ENCODE data around the gene HSD17B8. TPM values are rescaled to one million over a fixed set of nuclear protein-coding genes. Genes with fewer than 3 reads are reported as not detected.
"Not testable (repeated sequence)": the region's sequence is repeated elsewhere in the genome, so short reads cannot be mapped to it uniquely, and the experiment has no call there.

HSD17B8 gene
- total RNA-seq, 1 experiment from 2014 or later: 4.2 TPM

DNA sequence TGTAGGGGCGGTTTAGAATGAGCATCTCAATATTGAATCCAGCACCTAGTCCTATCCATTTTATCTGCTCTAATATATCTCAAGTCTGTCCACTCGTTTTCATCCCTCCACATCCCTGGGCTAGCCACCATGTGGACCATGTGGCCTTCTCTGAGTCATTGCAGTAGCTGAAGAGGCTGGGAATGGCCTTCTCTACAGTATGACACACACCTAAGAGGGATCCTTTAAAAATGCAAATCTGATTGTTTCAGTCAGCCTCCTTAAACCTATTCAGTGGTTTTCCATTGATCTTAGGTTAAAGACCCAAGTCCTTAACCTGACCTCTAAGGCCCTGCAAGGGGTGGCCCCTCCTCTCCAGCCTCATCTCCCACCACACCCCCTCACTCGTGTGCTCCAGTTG, 13.2 kb downstream of the HSD17B8 start:
- Histone ChIP-seq H3K9me3 (ENCODE audit: low read length) (no peaks in the 10 kb centered on the region), H3K79me2 (ENCODE audit: low read length) (no peaks in the 10 kb centered on the region), H3F3A (ENCODE audit: low read length, unreplicated experiment) (no peaks in the 10 kb centered on the region), H2AFZ (ENCODE audit: low read length) (no peak overlapping the region), H3K36me3 (ENCODE audit: low read depth, low read length) (no peaks in the 10 kb centered on the region), H3K4me1 (ENCODE audit: insufficient read depth, low read length) (no peaks in the 10 kb centered on the region), H3K27me3 (ENCODE audit: low read length) (0 out of 2 replicates have a peak, but pooled peaks cover 3% of the 10 kb centered on the region), H3K4me2 (ENCODE audit: low read length) (no peak overlapping the region), H3K4me3 (ENCODE audit: low read length) (no peak overlapping the region), H3K9ac (ENCODE audit: low read length) (no peak overlapping the region), H4K20me1 (ENCODE audit: low read length) (no peaks in the 10 kb centered on the region), H3K27ac (ENCODE audit: low read length) (no peak overlapping the region), H3K9me2 (replicated peaks; ENCODE audit: low read length) (no peaks in the 10 kb centered on the region)
- ChIA-PET CTCF (no interaction called here), POLR2A (ENCODE audit: unreplicated experiment) (no interaction called here)
- intact Hi-C loops (cut with micrococcal nuclease): no loop called here
- BruUV-seq (replicated peaks): no TSS peak
- no peak for ATAC-seq
- TF ChIP-seq EZH2 (IDR thresholded peaks at IDR 0.05; ENCODE audit: low read length, unreplicated experiment): no peak
- TF ChIP-seq EZH2phosphoT487 (IDR thresholded peaks at IDR 0.05; ENCODE audit: borderline replicate concordance, low read length): no peak
- TF ChIP-seq, protein P1, sequence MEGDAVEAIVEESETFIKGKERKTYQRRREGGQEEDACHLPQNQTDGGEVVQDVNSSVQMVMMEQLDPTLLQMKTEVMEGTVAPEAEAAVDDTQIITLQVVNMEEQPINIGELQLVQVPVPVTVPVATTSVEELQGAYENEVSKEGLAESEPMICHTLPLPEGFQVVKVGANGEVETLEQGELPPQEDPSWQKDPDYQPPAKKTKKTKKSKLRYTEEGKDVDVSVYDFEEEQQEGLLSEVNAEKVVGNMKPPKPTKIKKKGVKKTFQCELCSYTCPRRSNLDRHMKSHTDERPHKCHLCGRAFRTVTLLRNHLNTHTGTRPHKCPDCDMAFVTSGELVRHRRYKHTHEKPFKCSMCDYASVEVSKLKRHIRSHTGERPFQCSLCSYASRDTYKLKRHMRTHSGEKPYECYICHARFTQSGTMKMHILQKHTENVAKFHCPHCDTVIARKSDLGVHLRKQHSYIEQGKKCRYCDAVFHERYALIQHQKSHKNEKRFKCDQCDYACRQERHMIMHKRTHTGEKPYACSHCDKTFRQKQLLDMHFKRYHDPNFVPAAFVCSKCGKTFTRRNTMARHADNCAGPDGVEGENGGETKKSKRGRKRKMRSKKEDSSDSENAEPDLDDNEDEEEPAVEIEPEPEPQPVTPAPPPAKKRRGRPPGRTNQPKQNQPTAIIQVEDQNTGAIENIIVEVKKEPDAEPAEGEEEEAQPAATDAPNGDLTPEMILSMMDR (conservative IDR thresholded peaks at IDR 0.05; ENCODE audit: low read depth, low read length): no peak
- no peak for DNase-seq

DNA sequence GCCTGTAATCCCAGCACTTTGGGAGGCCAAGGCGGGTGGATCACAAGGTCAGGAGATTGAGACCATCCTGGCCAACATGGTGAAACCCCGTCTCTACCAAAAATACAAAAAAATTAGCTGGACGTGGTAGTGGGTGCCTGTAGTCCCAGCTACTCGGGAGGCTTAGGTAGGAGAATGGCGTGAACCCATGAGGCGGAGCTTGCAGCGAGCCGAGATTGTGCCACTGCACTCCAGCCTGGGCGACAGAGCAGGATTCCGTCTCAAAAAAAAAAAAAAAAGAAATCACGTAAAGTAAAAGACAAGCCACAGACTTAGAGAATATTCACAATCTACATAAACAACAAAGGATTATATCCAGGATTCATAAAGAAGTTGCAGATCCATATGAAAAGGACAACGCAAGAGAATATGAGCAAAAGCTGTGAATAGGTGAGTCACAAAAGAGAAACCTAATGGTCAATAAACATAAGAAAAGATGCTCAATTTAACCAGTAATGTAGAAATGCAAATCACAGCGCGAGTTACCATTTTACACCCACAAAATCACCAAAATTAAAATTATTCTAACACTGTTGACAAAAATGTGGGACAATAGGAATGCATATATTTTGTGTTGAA, 22.2 kb downstream of the HSD17B8 start:
- ATAC-seq; intact Hi-C loops (cut with micrococcal nuclease); H3K79me2 ChIP-seq (ENCODE audit: low read length); POLR2A ChIA-PET (ENCODE audit: unreplicated experiment); H3K9ac ChIP-seq (ENCODE audit: low read length); H3K4me2 ChIP-seq (ENCODE audit: low read length); BruUV-seq (replicated peaks); H3K4me3 ChIP-seq (ENCODE audit: low read length); H4K20me1 ChIP-seq (ENCODE audit: low read length); DNase-seq; H3K9me2 ChIP-seq (replicated peaks; ENCODE audit: low read length); H3K4me1 ChIP-seq (ENCODE audit: insufficient read depth, low read length); H3K9me3 ChIP-seq (ENCODE audit: low read length); H3K36me3 ChIP-seq (ENCODE audit: low read depth, low read length); H3F3A ChIP-seq (ENCODE audit: low read length, unreplicated experiment); H2AFZ ChIP-seq (ENCODE audit: low read length); H3K27ac ChIP-seq (ENCODE audit: low read length): not testable (repeated sequence)
- H3K27me3 ChIP-seq (ENCODE audit: low read length): peaks cover 16% of the 10 kb centered on the region; the same call in 1 of the 2 replicates
- CTCF ChIA-PET: interaction anchor here (0.6 kb wide), 1 partner anchor 359 kb away, joined by 3 read pairs; no protein-coding TSS in a partner anchor

DNA sequence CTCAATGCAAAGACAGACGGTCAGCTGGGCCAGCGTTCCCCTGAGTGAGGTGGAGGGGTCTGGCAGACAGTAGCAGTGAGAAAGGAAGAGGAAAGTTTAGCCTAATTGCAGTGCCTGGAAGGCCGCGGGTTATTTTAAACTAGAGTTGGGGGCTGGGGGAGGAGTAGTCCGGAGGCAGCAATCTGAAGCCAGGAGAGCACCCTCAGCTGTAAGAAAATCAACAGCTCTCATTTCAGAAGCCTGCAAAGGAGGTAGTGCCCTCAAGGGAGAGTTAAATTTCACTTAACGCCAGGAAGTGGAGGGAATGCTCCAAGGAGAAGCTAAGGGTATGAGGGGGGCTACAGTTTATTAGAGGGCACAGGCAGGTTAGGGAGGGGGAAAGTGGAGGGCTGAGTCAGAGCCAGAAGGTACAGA, 30.8 kb downstream of the HSD17B8 start:
- intact Hi-C loops (cut with micrococcal nuclease): no loop called here
- no peaks in the 10 kb centered on the region for H3K9me2 ChIP-seq (replicated peaks; ENCODE audit: low read length)
- H3K9ac ChIP-seq (ENCODE audit: low read length): no peak overlapping the region
- TF ChIP-seq, protein P1 (conservative IDR thresholded peaks at IDR 0.05; ENCODE audit: low read depth, low read length): no peak
- no peak for TF ChIP-seq EZH2 (IDR thresholded peaks at IDR 0.05; ENCODE audit: low read length, unreplicated experiment)
- TF ChIP-seq EZH2phosphoT487 (IDR thresholded peaks at IDR 0.05; ENCODE audit: borderline replicate concordance, low read length): no peak
- no peaks in the 10 kb centered on the region for H4K20me1 ChIP-seq (ENCODE audit: low read length)
- H3K36me3 ChIP-seq (ENCODE audit: low read depth, low read length): no peaks in the 10 kb centered on the region
- no peaks in the 10 kb centered on the region for H3F3A ChIP-seq (ENCODE audit: low read length, unreplicated experiment)
- no peaks in the 10 kb centered on the region for H3K9me3 ChIP-seq (ENCODE audit: low read length)
- CTCF ChIA-PET: no interaction called here
- H2AFZ ChIP-seq (ENCODE audit: low read length): no peak overlapping the region
- POLR2A ChIA-PET (ENCODE audit: unreplicated experiment): no interaction called here
- ATAC-seq (no peak), DNase-seq (no peak)
- H3K4me1 ChIP-seq (ENCODE audit: insufficient read depth, low read length): no peaks in the 10 kb centered on the region
- H3K4me3 ChIP-seq (ENCODE audit: low read length): no peak overlapping the region
- no TSS peak for BruUV-seq (replicated peaks)
- H3K4me2 ChIP-seq (ENCODE audit: low read length): no peak overlapping the region
- H3K27me3 ChIP-seq (ENCODE audit: low read length): peaks cover 43% of the 10 kb centered on the region
- H3K79me2 ChIP-seq (ENCODE audit: low read length): no peaks in the 10 kb centered on the region
- no peak overlapping the region for H3K27ac ChIP-seq (ENCODE audit: low read length)

Measured in PC-3 (cell line).